Measurements from ENCODE around the gene ESRP2. TPM values are rescaled to one million over a fixed set of nuclear protein-coding genes. Genes with fewer than 3 reads are reported as not detected.

The ESRP2 gene
- total and polyA plus RNA-seq, 2 donors (not counting 3 experiments of a cell fraction or from before 2014, with no cell fraction given), result 0.57 to 0.66 TPM

DNA sequence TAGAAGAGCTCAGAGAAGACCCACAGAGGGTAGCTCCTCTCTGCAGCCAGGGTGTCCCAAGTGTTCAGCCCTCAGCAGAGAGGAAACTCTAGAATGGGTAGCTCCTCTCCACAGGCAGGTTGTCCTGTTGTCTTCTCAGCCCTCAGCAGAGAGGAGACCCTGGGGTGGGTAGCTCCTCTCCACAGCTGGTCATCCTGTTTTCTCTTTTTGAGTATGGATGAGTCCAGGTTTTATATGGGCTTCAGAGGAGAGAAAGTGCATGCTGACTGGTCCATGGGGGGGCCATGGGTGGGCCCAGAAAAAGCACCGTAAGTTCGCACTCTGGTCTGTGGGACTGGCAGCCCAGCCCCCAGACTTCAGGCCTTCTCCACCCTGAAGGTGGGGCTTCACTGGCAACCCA is 48.4 kb downstream of the ESRP2 start:
- H3K4me1 ChIP-seq (ENCODE audit: control insufficient read depth, extremely low read depth, insufficient read depth, low read length), result no peaks in the 10 kb centered on the region
- dilution Hi-C loops (cut with MboI; ENCODE audit: extremely low pct_ligation_motif_present, low sequenced_read_pairs), result no loop called here
- FAIRE-seq (no peak), DNase-seq (ENCODE audit: low read depth, low spot score) (no peak)
- no peaks in the 10 kb centered on the region for H4K20me1 ChIP-seq (replicated peaks; ENCODE audit: control insufficient read depth, extremely low read depth, insufficient read depth, low read length)
- no peak overlapping the region for H3K4me2 ChIP-seq (ENCODE audit: insufficient read depth, low read length)
- POLR2A ChIA-PET, result no interaction called here
- no peaks in the 10 kb centered on the region for H3K9me3 ChIP-seq (replicated peaks; ENCODE audit: control insufficient read depth, insufficient read depth, low read length)
- BruUV-seq (replicated peaks), result no TSS peak
- intact Hi-C loops (cut with micrococcal nuclease), result no loop called here
- H3K27me3 ChIP-seq (ENCODE audit: control insufficient read depth in 2 of 2, insufficient read depth in 2 of 2, low read length in 2 of 2), result no peaks in the 10 kb centered on the region
- H3K79me2 ChIP-seq (ENCODE audit: control insufficient read depth, insufficient read depth, low read length), result no peaks in the 10 kb centered on the region
- H3K9me1 ChIP-seq (replicated peaks; ENCODE audit: control insufficient read depth, extremely low read depth, insufficient read depth, low read length), result no peaks in the 10 kb centered on the region
- no peak overlapping the region for H3K27ac ChIP-seq (ENCODE audit: insufficient read depth, low read depth, low read length)
- CTCF ChIA-PET, result interaction anchor here (0.5 to 1.1 kb wide), 5 partner anchors 11 to 433 kb away, joined by 3 to 6 read pairs (median 4); no protein-coding TSS in a partner anchor
- no peak overlapping the region for H3K9ac ChIP-seq (replicated peaks; ENCODE audit: extremely low read depth, insufficient read depth, low read length)
- no peak overlapping the region for H3K4me3 ChIP-seq (replicated peaks in 1 of 3; ENCODE audit: insufficient read depth in 1 of 3, low read depth in 1 of 3, low read length in 3 of 3)
- no peak overlapping the region for H2AFZ ChIP-seq (ENCODE audit: low read depth, low read length)
- TF ChIP-seq MYC (IDR thresholded peaks at IDR 0.05; ENCODE audit: low read depth, low read length) (no peak), JUN (IDR thresholded peaks at IDR 0.05; ENCODE audit: borderline replicate concordance, insufficient read depth, insufficient read length, low read depth) (no peak), EZH2 (IDR thresholded peaks at IDR 0.05; ENCODE audit: borderline replicate concordance, low read depth, low read length, severe bottlenecking) (no peak), POLR2AphosphoS5 (IDR thresholded peaks at IDR 0.05; ENCODE audit: insufficient read depth, low read depth, low read length) (no peak), GATA2 (IDR thresholded peaks at IDR 0.05; ENCODE audit: insufficient read depth, insufficient read length, low read depth, low read length) (no peak), FOS (IDR thresholded peaks at IDR 0.05; ENCODE audit: borderline replicate concordance, insufficient read depth, low read length) (no peak)
- TF ChIP-seq, protein P1, sequence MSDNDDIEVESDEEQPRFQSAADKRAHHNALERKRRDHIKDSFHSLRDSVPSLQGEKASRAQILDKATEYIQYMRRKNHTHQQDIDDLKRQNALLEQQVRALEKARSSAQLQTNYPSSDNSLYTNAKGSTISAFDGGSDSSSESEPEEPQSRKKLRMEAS (IDR thresholded peaks at IDR 0.05; ENCODE audit: insufficient read depth, insufficient read length), result no peak
- TF ChIP-seq, protein P2, sequence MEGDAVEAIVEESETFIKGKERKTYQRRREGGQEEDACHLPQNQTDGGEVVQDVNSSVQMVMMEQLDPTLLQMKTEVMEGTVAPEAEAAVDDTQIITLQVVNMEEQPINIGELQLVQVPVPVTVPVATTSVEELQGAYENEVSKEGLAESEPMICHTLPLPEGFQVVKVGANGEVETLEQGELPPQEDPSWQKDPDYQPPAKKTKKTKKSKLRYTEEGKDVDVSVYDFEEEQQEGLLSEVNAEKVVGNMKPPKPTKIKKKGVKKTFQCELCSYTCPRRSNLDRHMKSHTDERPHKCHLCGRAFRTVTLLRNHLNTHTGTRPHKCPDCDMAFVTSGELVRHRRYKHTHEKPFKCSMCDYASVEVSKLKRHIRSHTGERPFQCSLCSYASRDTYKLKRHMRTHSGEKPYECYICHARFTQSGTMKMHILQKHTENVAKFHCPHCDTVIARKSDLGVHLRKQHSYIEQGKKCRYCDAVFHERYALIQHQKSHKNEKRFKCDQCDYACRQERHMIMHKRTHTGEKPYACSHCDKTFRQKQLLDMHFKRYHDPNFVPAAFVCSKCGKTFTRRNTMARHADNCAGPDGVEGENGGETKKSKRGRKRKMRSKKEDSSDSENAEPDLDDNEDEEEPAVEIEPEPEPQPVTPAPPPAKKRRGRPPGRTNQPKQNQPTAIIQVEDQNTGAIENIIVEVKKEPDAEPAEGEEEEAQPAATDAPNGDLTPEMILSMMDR (IDR thresholded peaks at IDR 0.05; ENCODE audit: extremely low read depth in 1 of 2, insufficient read depth in 1 of 2, low read depth in 1 of 2, low read length in 2 of 2), result no peak
- H3K36me3 ChIP-seq (ENCODE audit: control insufficient read depth in 2 of 2, extremely low read depth in 1 of 2, insufficient read depth in 2 of 2, low read length in 2 of 2), result peaks cover 5 to 18% of the 10 kb centered on the region in 2 experiments
